Activated CD4-positive, alpha-beta T cell treated with anti-CD3 and anti-CD28 coated beads, Interleukin-2, amount 10 ng/mL, durations not matched to agents 24 days and 14 days (primary cell): Measurements from ENCODE around the gene TJAP1. TPM values are rescaled to one million over a fixed set of nuclear protein-coding genes. Genes with fewer than 3 reads are reported as not detected.
"Not testable (repeated sequence)": the region's sequence is repeated elsewhere in the genome, so short reads cannot be mapped to it uniquely, and the experiment has no call there.

ENCODE experiments used
- DNase-seq: peaks from one replicate; pipeline ENCODE4 v3.0.0; 2022
- H3K27ac Mint-ChIP-seq: one replicate; pipeline ENCODE4 v1.8.0; 2022; ENCODE audit warnings: mild to moderate bottlenecking, mixed read lengths
- H3K27me3 Mint-ChIP-seq: one replicate; pipeline ENCODE4 v1.8.0; 2022; ENCODE audit warnings: mixed read lengths
- H3K36me3 Mint-ChIP-seq: one replicate; pipeline ENCODE4 v1.8.0; 2022; ENCODE audit warnings: low read depth, mild to moderate bottlenecking, mixed read lengths
- H3K4me1 Mint-ChIP-seq: one replicate; pipeline ENCODE4 v1.8.0; 2021; ENCODE audit warnings: mixed read lengths
- H3K4me3 Mint-ChIP-seq: one replicate; pipeline ENCODE4 v1.8.0; 2022; ENCODE audit warnings: mild to moderate bottlenecking, moderate library complexity, mixed read lengths
- H3K9me3 Mint-ChIP-seq: one replicate; pipeline ENCODE4 v1.8.0; 2021; ENCODE audit warnings: mixed read lengths
- intact Hi-C: fragments of 100-400 bp; cut with micrococcal nuclease; formaldehyde crosslinking; loops from one replicate; pipeline ENCODE4 v1.15.1; 2023
- total RNA-seq: library from RNA; stranded (reverse); gene quantifications from 2 replicates; pipeline ENCODE4 v1.2.3, GENCODE V29; 2022

The TJAP1 gene
- total RNA-seq, 1 donor from 2014 or later: 41.1 TPM

DNA sequence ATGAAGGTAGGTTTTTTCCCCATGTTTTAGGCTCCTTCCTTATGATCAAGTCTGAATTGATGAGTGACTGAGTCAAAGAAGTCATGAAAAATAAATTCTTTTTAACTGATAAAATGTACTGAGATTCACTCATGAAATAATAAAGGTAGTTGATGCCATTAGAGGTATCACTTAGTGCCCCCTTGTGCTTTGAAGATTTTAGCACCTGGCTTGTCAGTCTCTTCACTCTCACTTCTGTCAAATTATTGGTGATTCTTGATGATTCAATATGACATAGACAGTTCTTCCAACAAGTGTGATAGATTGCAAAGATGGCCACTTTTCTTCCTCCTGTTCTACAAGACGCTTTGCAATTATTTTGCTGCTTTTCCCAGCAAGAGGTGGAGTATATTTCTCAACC lies 17.8 kb upstream of the TJAP1 start:
- peaks cover 45% of the 10 kb centered on the region for H3K27me3 Mint-ChIP-seq
- DNase-seq: no peak
- H3K4me1 Mint-ChIP-seq: peaks cover 10% of the 10 kb centered on the region
- no peaks in the 10 kb centered on the region for H3K9me3 Mint-ChIP-seq
- H3K27ac Mint-ChIP-seq: no peak overlapping the region
- intact Hi-C loops: no loop called here
- H3K36me3 Mint-ChIP-seq: peaks cover 3% of the 10 kb centered on the region
- no peak overlapping the region for H3K4me3 Mint-ChIP-seq

GRCh38 chr6:43460032-43460431 lies 17.3 kb upstream of the TJAP1 start:
- peaks cover 42% of the 10 kb centered on the region for H3K27me3 Mint-ChIP-seq
- no peak overlapping the region for H3K4me3 Mint-ChIP-seq
- no peaks in the 10 kb centered on the region for H3K9me3 Mint-ChIP-seq
- H3K36me3 Mint-ChIP-seq: peaks cover 3% of the 10 kb centered on the region
- intact Hi-C loops: no loop called here
- no peak for DNase-seq
- peaks cover 8% of the 10 kb centered on the region for H3K4me1 Mint-ChIP-seq
- H3K27ac Mint-ChIP-seq: no peak overlapping the region

- no peaks in the 10 kb centered on the region for H3K36me3 Mint-ChIP-seq
- intact Hi-C loops: no loop called here
- no peak for DNase-seq
- H3K9me3 Mint-ChIP-seq: no peaks in the 10 kb centered on the region
- H3K27ac Mint-ChIP-seq: no peak overlapping the region
- peaks cover 32% of the 10 kb centered on the region for H3K27me3 Mint-ChIP-seq
- no peak overlapping the region for H3K4me3 Mint-ChIP-seq
- H3K4me1 Mint-ChIP-seq: no peaks in the 10 kb centered on the region
Measured at GRCh38 chr6:43461936-43462335, 15.4 kb upstream of the TJAP1 start.

DNA sequence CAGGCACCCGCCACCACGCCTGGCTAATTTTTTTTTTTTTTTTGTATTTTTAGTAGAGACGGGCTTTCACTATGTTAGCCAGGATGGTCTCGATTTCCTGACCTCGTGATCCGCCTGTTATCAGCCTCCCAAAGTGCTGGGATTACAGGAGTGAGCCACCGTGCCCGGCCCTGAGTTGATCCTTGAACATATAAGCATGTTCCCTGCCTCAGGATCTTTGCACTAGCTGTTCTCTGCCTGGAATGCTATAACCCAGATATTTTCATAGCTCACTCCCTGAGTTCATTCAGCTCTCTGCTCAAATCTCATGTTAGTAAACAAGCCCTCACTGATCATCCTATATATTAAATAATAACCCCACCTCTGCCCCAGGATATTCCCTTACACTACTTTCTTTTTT lies 13.0 kb upstream of the TJAP1 start:
- Mint-ChIP-seq H3K27ac (no peak overlapping the region), H3K9me3 (no peaks in the 10 kb centered on the region), H3K36me3 (no peaks in the 10 kb centered on the region), H3K4me3 (no peak overlapping the region), H3K27me3 (peaks cover 40% of the 10 kb centered on the region), H3K4me1 (no peaks in the 10 kb centered on the region)
- no peak for DNase-seq
- intact Hi-C loops: no loop called here

DNA sequence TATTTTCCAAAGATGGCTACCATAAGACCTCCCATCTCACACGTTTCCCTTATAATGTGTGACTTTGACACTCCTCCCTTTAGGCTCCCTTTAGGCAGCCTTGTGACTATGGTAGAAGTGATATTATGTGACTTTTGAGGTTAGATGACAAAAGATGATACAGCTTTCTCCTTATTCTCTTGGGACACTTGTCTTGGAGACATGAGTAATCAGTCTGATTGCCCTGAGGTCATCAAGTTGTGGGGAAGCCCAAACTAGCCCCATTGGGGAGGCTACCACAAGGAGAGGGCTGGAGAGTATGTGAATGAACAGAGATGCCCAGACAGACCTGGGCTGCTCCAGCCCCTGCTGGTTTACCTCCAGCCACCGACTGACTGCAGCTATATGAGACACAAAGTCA lies 11.4 kb upstream of the TJAP1 start:
- DNase-seq: no peak
- no peaks in the 10 kb centered on the region for H3K9me3 Mint-ChIP-seq
- intact Hi-C loops: no loop called here
- H3K36me3 Mint-ChIP-seq: no peaks in the 10 kb centered on the region
- H3K27ac Mint-ChIP-seq: no peak overlapping the region
- H3K4me3 Mint-ChIP-seq: no peak overlapping the region
- no peaks in the 10 kb centered on the region for H3K4me1 Mint-ChIP-seq
- peaks cover 35% of the 10 kb centered on the region for H3K27me3 Mint-ChIP-seq

DNA sequence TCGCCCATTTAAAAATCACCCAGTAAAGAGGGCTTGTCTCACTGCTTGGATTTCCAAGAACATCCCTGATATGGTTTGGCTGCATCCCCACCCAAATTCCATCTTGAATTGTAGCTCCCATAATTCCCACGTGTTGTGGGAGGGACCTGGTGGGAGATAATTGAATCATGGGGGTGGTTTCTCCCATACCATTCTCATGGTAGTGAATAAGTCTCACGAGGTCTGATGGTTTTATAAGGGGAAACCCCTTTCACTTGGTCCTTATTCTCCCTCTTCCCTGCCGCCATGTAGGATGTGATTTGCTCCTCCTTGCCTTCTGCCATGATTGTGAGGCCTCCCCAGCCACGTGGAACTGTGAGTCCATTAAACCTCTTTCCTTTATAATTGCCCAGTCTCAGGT lies 10.1 kb upstream of the TJAP1 start:
- DNase-seq, H3K36me3 Mint-ChIP-seq, H3K9me3 Mint-ChIP-seq, H3K27ac Mint-ChIP-seq, intact Hi-C loops, H3K4me3 Mint-ChIP-seq, H3K4me1 Mint-ChIP-seq: not testable (repeated sequence)
- H3K27me3 Mint-ChIP-seq: peaks cover 33% of the 10 kb centered on the region

- Mint-ChIP-seq H3K27ac (no peak overlapping the region), H3K36me3 (no peaks in the 10 kb centered on the region), H3K27me3 (peaks cover 28% of the 10 kb centered on the region), H3K4me1 (no peaks in the 10 kb centered on the region), H3K4me3 (no peak overlapping the region), H3K9me3 (no peaks in the 10 kb centered on the region)
- intact Hi-C loops: no loop called here
- no peak for DNase-seq
Measured at GRCh38 chr6:43467752-43468151, 9.6 kb upstream of the TJAP1 start.

- H3K4me1 Mint-ChIP-seq: no peaks in the 10 kb centered on the region
- no peaks in the 10 kb centered on the region for H3K9me3 Mint-ChIP-seq
- intact Hi-C loops: no loop called here
- H3K27me3 Mint-ChIP-seq: peaks cover 25% of the 10 kb centered on the region
- no peak overlapping the region for H3K27ac Mint-ChIP-seq
- no peak overlapping the region for H3K4me3 Mint-ChIP-seq
- DNase-seq: no peak
- H3K36me3 Mint-ChIP-seq: no peaks in the 10 kb centered on the region
Measured at GRCh38 chr6:43468240-43468639, 9.1 kb upstream of the TJAP1 start.

DNA sequence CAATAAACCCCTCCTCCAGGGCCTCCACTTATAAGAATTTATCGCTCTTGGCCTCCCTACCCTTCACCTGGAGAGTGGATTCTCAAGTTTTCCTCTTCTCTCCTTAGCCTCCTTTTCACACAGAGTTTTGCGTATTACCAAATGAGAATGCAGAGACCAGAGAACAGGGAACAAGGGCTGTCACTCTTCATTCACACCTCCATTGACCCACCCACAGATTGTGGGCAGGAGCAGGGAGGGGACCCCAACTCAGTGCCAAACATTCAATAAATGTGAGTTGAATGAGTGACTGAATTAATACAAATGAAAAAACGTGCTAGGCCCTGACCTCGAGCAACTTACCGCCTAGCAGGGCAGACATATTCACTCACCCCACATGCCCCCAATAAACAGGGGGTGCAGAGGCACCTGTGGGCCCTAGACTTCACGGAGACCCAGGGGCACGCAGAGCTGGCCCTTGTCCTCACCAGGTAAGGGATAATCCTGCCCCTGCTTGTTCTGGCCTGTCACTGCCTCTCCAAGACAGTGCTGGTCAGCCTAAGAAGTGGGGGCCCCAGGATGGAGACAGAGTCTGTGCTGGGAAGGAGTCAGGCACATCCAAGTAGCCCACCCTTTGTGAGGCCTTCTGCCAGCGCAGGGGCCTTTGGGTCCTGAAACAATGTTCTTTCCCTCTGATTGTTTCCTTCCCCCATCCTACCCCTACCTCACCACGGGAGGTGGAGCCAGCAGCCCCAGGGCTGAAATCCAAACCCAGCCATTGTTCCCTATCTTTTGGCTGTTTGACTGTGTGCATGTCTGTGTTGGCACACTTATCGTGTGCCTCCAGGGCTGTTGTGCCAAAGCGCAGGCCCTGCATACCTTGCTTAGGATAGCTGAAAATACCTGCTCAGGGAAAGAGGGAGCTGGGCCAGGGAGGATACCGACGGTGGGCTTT lies 8.4 kb upstream of the TJAP1 start:
- Mint-ChIP-seq H3K27ac (no peak overlapping the region), H3K4me3 (no peak overlapping the region), H3K36me3 (no peaks in the 10 kb centered on the region), H3K27me3 (peaks cover 23% of the 10 kb centered on the region), H3K4me1 (no peaks in the 10 kb centered on the region), H3K9me3 (no peaks in the 10 kb centered on the region)
- no peak for DNase-seq
- intact Hi-C loops: no loop called here

DNA sequence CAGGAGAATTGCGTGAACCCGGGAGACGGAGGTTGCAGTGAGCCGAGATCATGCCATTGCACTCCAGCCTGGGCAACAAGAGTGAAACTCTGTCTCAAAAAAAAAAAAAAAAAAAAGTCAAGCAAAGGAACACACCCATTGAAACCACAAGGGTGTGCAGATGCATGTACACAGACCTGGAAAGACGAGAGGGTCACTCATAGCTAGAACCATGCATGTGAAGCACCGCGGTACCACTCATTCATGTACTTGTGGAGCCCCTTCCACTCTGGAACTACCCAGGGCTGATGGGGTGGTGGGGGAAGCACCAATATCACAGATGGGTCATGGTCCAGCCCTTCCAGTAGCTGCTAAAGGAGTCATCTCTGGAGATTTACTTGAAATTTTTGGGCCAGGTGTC lies 7.4 kb upstream of the TJAP1 start:
- Mint-ChIP-seq H3K36me3 (no peaks in the 10 kb centered on the region), H3K27ac (no peak overlapping the region), H3K9me3 (no peaks in the 10 kb centered on the region), H3K27me3 (peaks cover 21% of the 10 kb centered on the region), H3K4me3 (no peak overlapping the region), H3K4me1 (no peaks in the 10 kb centered on the region)
- DNase-seq: no peak
- intact Hi-C loops: no loop called here

- intact Hi-C loops: no loop called here
- DNase-seq: no peak
- Mint-ChIP-seq H3K9me3 (no peaks in the 10 kb centered on the region), H3K36me3 (no peaks in the 10 kb centered on the region), H3K27me3 (peaks cover 21% of the 10 kb centered on the region), H3K27ac (no peak overlapping the region), H3K4me1 (no peaks in the 10 kb centered on the region), H3K4me3 (no peak overlapping the region)
Measured at GRCh38 chr6:43471399-43471798, 6.0 kb upstream of the TJAP1 start.

GRCh38 chr6:43472515-43472914 lies 4.9 kb upstream of the TJAP1 start:
- Mint-ChIP-seq H3K27ac (no peak overlapping the region), H3K4me3 (no peak overlapping the region), H3K36me3 (peaks cover 2% of the 10 kb centered on the region), H3K9me3 (no peaks in the 10 kb centered on the region), H3K4me1 (peaks cover 10% of the 10 kb centered on the region), H3K27me3 (peaks cover 17% of the 10 kb centered on the region)
- intact Hi-C loops: no loop called here
- no peak for DNase-seq

DNA sequence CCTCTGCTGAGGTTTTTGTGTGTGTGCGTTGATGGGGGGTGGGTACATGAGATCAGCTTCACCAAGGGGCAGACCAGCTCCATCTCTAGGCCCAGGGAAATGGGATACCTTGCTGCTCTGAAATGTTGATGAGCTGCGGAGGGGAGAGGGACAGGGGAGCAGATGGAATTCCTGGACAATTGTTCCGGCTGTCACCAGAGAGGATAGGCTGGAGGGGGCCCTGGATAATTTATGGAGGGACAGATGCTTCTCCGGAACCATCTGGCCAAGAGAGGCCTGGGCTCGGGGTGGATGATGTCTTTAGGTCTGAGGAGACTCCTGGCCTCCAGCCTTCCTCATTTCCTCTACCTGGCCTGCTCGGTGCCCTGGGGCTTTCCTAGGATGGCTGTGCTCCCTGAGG lies 1.9 kb upstream of the TJAP1 start:
- no peak overlapping the region for H3K4me3 Mint-ChIP-seq
- H3K4me1 Mint-ChIP-seq: peaks cover 29% of the 10 kb centered on the region
- DNase-seq: no peak
- H3K36me3 Mint-ChIP-seq: peaks cover 5% of the 10 kb centered on the region
- peaks cover 5% of the 10 kb centered on the region for H3K27me3 Mint-ChIP-seq
- no peaks in the 10 kb centered on the region for H3K9me3 Mint-ChIP-seq
- intact Hi-C loops: loop anchor here (5.0 kb wide), 1 partner anchor 303 kb away; the partner anchor contains the start of gene SRF
- no peak overlapping the region for H3K27ac Mint-ChIP-seq

DNA sequence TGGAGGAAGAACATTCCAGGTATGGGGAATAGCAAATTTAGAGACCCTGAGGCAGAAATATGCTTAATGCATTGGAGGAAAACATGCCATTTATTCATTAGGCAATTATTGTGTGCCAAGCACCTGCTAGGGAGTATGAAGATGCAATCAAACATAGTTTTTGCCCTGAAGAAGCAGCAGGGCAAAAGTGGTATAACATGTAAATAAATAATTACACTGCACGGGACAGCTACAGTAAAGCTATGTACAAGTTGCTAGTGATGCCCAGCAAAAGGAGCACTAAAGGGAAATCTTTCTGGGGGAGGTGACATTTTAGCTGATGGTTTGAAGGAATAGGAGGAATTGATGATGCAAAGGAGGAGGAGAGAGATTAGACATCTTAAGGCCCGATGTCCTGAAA lies 624 bp upstream of the TJAP1 start:
- Mint-ChIP-seq H3K4me3 (peak overlapping the region; percentile 100), H3K27me3 (no peaks in the 10 kb centered on the region), H3K9me3 (no peaks in the 10 kb centered on the region), H3K27ac (peak overlapping the region; percentile 41), H3K4me1 (peaks cover 32% of the 10 kb centered on the region), H3K36me3 (peaks cover 7% of the 10 kb centered on the region)
- DNase-seq: no peak
- intact Hi-C loops: loop anchor here (1.0 to 5.0 kb wide), 2 partner anchors 49 to 304 kb away; partner anchors contain the start of genes ABCC10 and SRF
